ENCODE results near the gene TBC1D22A. TPM values are rescaled to one million over a fixed set of nuclear protein-coding genes. Genes with fewer than 3 reads are reported as not detected.

TBC1D22A gene
- polyA plus RNA-seq, 2 donors: 15.1 to 17.4 TPM

DNA sequence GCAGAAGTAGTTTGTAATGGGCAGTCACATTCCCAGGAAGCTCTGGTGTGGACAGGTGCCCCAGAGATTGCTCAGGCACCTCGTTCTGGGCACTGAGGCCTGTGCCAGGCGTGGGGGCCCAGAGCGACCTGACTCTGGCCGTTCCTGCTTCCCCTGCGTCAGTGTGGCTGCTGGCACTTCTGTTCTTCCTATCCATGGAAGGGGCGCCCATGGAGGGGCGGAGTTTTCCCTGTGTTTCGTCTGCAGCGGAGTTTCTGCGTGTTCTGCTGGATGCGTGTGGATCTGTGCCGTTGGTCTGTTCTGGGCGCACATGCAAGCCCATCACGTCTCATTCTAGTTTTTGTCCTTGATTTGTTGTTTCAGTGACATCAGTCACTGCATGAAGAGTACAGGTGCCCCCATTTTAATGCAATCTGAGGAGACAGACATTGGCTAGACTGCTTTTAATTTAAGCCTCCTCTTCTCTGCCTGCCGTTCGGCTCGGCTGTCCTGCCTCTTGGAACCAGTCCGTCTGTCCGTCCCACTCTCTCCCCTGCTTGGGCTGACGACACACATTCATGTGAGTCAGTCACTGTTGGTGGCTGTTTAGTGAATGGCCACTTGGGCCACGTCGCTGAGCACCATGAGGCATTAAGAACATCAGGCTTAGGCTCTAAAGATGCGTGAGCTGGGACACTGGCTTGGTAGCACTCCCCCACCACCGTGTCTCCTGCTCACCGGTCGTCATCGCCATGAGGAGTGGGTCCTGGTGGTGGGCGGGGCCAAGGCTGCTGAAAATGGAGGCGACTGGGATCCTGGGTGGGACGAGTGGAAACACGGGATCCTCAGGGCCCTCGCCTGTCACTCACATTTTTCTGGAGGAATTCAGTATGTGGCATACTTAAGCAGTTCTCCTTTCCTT lies 255.8 kb downstream of the TBC1D22A start:
- 96% methylated on average over 32 of the region's 32 CpGs for WGBS, 2 donors

DNA sequence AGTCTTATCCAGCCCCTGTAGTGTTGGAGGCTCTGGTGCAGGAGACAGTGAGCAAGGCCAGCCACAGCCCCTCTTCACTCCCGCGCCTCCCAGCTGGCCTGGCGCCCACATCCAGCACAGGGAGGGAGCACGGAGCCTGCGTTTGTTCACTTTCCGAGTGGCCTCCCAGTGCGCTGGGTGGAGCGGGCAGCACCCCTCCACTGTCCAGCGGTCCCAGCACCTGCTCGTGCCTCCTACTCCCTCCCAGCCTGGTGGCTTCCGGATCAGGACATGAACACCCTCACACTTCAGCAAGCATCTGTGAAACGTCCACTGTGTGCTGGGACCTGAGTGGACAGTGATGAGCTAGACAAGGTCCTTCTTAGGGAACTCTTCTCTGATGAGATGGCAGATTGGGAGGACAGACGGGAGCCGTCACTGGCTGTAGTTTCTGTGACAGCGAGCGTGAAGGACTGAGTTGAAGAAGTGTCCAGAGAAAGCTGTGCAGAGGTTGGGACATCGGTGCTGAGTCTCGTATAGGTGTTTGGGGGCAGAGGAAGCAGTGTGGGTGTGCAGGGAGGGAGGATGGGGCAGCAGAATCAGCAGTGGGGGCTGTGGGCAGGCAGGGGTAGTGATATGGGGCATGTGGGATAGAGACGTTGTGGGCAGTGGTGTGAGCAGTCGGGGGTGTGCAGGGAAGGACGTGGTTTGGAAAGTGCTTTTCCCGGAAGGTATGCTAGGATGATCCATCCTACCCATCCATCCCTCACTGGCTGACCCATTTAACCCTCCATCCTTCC lies 256.8 kb downstream of the TBC1D22A start:
- no peaks in the 10 kb centered on the region for H3K4me1 ChIP-seq (ENCODE audit: control insufficient read depth in 2 of 2, insufficient read depth in 2 of 2, low read length in 1 of 2)
- H3K36me3 ChIP-seq (ENCODE audit: control insufficient read depth in 2 of 2, insufficient read depth in 2 of 2, low read length in 1 of 2): peaks cover 3 to 18% of the 10 kb centered on the region in 2 donors
- no peak overlapping the region for H3K27ac ChIP-seq (ENCODE audit: low read depth in 2 of 2, low read length in 1 of 2)
- no peaks in the 10 kb centered on the region for H3K9me3 ChIP-seq (ENCODE audit: control insufficient read depth in 2 of 2, insufficient read depth in 1 of 2, low read depth in 1 of 2, low read length in 1 of 2)
- WGBS, 2 donors: 89 to 92% methylated on average over 21 to 22 of the region's 22 CpGs
- no peaks in the 10 kb centered on the region for H3K27me3 ChIP-seq (ENCODE audit: control insufficient read depth in 1 of 2, insufficient read depth in 2 of 2, low read length in 2 of 2)
- H3K4me3 ChIP-seq (ENCODE audit: low read depth in 1 of 2, low read length in 2 of 2): no peak overlapping the region

More for the DNA sequence above, 255.8 kb downstream of the TBC1D22A start:
- no peaks in the 10 kb centered on the region for H3K9me3 ChIP-seq (ENCODE audit: control insufficient read depth in 2 of 2, insufficient read depth in 1 of 2, low read depth in 1 of 2, low read length in 1 of 2)
- no peak overlapping the region for H3K27ac ChIP-seq (ENCODE audit: low read depth in 2 of 2, low read length in 1 of 2)
- H3K4me3 ChIP-seq (ENCODE audit: low read depth in 1 of 2, low read length in 2 of 2): no peak overlapping the region
- no peaks in the 10 kb centered on the region for H3K4me1 ChIP-seq (ENCODE audit: control insufficient read depth in 2 of 2, insufficient read depth in 2 of 2, low read length in 1 of 2)
- peaks cover 3 to 18% of the 10 kb centered on the region in 2 donors for H3K36me3 ChIP-seq (ENCODE audit: control insufficient read depth in 2 of 2, insufficient read depth in 2 of 2, low read length in 1 of 2)
- H3K27me3 ChIP-seq (ENCODE audit: control insufficient read depth in 1 of 2, insufficient read depth in 2 of 2, low read length in 2 of 2): no peaks in the 10 kb centered on the region

DNA sequence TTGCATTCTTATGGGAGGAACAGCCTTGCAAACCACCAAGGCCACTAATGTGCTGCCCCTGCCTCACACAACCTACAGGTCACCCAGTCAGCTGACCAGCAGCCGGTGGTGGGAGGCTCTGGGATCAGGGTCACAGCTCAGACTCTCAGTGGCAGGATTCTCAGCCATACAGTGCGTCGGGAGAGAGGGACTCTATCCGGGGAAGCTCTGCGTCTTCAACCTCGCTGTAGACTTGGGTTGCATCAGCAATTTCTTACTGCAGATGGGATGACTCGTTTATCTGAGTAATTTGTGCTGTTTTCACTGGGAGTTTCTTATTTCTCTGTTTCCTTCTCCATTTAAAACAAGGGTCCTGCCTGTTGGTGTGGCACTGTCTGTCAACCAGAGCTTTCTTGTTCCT lies 257.7 kb downstream of the TBC1D22A start:
- Histone ChIP-seq H3K27ac (ENCODE audit: low read depth in 2 of 2, low read length in 1 of 2) (no peak overlapping the region), H3K36me3 (ENCODE audit: control insufficient read depth in 2 of 2, insufficient read depth in 2 of 2, low read length in 1 of 2) (peaks cover 3 to 18% of the 10 kb centered on the region in 2 donors), H3K27me3 (ENCODE audit: control insufficient read depth in 1 of 2, insufficient read depth in 2 of 2, low read length in 2 of 2) (no peaks in the 10 kb centered on the region), H3K4me1 (ENCODE audit: control insufficient read depth in 2 of 2, insufficient read depth in 2 of 2, low read length in 1 of 2) (no peaks in the 10 kb centered on the region), H3K4me3 (ENCODE audit: low read depth in 1 of 2, low read length in 2 of 2) (no peak overlapping the region), H3K9me3 (ENCODE audit: control insufficient read depth in 2 of 2, insufficient read depth in 1 of 2, low read depth in 1 of 2, low read length in 1 of 2) (no peaks in the 10 kb centered on the region)
- WGBS, 2 donors: 94 to 95% methylated on average over 7 of the region's 7 CpGs

DNA sequence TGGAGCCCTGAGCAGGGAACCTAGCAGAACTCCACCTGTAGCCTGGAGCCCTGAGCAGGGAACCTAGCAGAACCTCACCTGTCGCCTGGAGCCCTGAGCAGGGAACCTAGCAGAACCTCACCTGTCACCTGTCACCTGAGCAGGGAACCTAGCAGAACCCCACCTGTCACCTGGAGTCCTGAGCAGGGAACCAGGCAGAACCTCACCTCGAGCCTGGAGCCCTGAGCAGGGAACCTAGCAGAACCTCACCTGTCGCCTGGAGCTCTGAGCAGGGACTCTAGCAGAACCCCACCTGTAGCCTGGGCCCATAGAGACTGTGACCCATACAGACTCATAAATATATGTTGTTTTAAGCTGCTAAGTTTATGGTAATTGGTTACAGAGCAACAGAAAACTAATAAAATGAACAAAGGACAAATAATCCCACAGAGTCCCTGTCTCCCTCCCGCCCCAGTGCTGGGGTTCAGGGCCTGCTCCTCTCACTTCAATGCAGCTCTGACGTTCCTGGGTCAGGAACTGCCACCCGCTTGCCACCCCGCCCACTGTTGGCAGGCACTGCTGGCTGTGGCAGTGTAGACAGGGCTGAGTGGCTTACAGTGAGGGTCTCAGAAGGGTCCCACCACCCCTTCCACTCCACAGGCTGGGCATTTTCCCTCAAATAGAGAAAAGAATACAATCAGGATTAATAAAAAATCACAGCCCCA lies 259.1 kb downstream of the TBC1D22A start:
- H3K9me3 ChIP-seq (ENCODE audit: control insufficient read depth in 2 of 2, insufficient read depth in 1 of 2, low read depth in 1 of 2, low read length in 1 of 2): no peaks in the 10 kb centered on the region
- no peaks in the 10 kb centered on the region for H3K27me3 ChIP-seq (ENCODE audit: control insufficient read depth in 1 of 2, insufficient read depth in 2 of 2, low read length in 2 of 2)
- H3K4me3 ChIP-seq (ENCODE audit: low read depth in 1 of 2, low read length in 2 of 2): no peak overlapping the region
- WGBS, 2 donors: 81 to 88% methylated on average over 7 of the region's 7 CpGs
- H3K27ac ChIP-seq (ENCODE audit: low read depth in 2 of 2, low read length in 1 of 2): no peak overlapping the region
- peaks cover 3 to 9% of the 10 kb centered on the region in 2 donors for H3K36me3 ChIP-seq (ENCODE audit: control insufficient read depth in 2 of 2, insufficient read depth in 2 of 2, low read length in 1 of 2)
- no peaks in the 10 kb centered on the region for H3K4me1 ChIP-seq (ENCODE audit: control insufficient read depth in 2 of 2, insufficient read depth in 2 of 2, low read length in 1 of 2)

DNA sequence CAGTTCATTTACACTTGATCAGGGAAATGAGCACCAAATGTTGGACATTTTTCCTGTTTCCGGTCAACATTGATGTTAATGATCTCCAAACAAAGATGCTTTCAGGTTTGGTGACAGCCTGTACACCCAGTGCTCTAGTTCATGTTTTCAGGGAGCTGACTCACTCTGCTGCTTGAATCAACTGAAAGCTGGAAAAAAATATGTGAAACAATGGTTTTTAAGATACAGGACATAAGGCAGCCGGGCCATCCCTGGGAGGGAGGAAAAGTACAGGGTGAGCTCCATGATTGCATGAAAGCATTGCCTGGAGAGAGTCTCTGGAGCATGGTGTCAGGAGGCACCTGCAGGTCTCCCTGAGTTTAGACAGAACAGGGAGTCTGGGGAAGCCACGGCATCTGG lies 259.6 kb downstream of the TBC1D22A start:
- Histone ChIP-seq H3K4me3 (ENCODE audit: low read depth in 1 of 2, low read length in 2 of 2) (no peak overlapping the region), H3K9me3 (ENCODE audit: control insufficient read depth in 2 of 2, insufficient read depth in 1 of 2, low read depth in 1 of 2, low read length in 1 of 2) (no peaks in the 10 kb centered on the region), H3K27me3 (ENCODE audit: control insufficient read depth in 1 of 2, insufficient read depth in 2 of 2, low read length in 2 of 2) (no peaks in the 10 kb centered on the region), H3K36me3 (ENCODE audit: control insufficient read depth in 2 of 2, insufficient read depth in 2 of 2, low read length in 1 of 2) (peaks cover 3 to 9% of the 10 kb centered on the region in 2 donors), H3K27ac (ENCODE audit: low read depth in 2 of 2, low read length in 1 of 2) (no peak overlapping the region), H3K4me1 (ENCODE audit: control insufficient read depth in 2 of 2, insufficient read depth in 2 of 2, low read length in 1 of 2) (no peaks in the 10 kb centered on the region)
- WGBS, 2 donors: 92 to 94% methylated on average over 3 of the region's 3 CpGs

DNA sequence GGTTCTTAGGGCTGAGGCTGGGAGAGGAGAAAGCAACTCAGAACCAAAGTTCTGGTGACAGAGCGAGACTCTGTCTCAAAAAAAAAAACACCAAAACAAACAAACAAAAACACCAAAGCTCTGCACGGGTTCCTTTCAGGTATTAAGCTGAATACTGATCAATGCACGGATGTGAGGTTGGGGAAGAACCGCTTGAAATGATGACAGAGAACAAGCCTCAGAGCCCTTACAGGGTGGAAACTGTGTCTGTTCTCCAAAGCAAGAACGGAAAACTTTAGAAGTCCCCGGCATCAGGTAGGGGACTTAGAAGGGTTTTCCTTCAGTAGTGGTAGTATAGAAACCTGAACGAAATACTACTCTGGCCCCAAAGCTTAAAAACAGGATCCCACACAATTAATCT lies 260.0 kb downstream of the TBC1D22A start:
- H3K4me1 ChIP-seq (ENCODE audit: control insufficient read depth in 2 of 2, insufficient read depth in 2 of 2, low read length in 1 of 2): no peaks in the 10 kb centered on the region
- H3K4me3 ChIP-seq (ENCODE audit: low read depth in 1 of 2, low read length in 2 of 2): no peak overlapping the region
- H3K27ac ChIP-seq (ENCODE audit: low read depth in 2 of 2, low read length in 1 of 2): no peak overlapping the region
- H3K9me3 ChIP-seq (ENCODE audit: control insufficient read depth in 2 of 2, insufficient read depth in 1 of 2, low read depth in 1 of 2, low read length in 1 of 2): no peaks in the 10 kb centered on the region
- H3K36me3 ChIP-seq (ENCODE audit: control insufficient read depth in 2 of 2, insufficient read depth in 2 of 2, low read length in 1 of 2): peaks cover 3 to 9% of the 10 kb centered on the region in 2 donors
- 93% methylated on average over 7 of the region's 7 CpGs for WGBS, 2 donors
- no peaks in the 10 kb centered on the region for H3K27me3 ChIP-seq (ENCODE audit: control insufficient read depth in 1 of 2, insufficient read depth in 2 of 2, low read length in 2 of 2)

DNA sequence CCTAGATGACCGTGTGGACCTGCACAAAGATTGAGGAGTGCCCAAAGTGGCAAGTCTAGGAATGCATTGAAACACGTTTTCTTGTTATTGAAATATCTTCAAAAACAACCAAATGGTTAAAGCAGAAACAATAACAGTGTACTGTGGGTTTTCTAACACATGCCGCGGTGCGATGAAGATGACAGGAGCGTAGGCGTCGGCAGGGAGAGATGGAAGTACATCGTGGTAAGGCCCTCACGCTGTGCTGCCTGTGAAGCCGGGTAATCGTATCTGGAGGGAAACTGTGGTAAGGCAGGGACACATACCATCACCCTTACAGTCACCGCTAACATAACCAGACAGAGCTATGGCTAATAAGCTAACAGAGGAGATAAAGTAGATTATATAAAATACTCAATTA lies 261.4 kb downstream of the TBC1D22A start:
- peak overlapping the region in 1 of 2 donors; percentile 4 for H3K27ac ChIP-seq (ENCODE audit: low read depth in 2 of 2, low read length in 1 of 2)
- H3K4me3 ChIP-seq (ENCODE audit: low read depth in 1 of 2, low read length in 2 of 2): no peak overlapping the region
- H3K27me3 ChIP-seq (ENCODE audit: control insufficient read depth in 1 of 2, insufficient read depth in 2 of 2, low read length in 2 of 2): no peaks in the 10 kb centered on the region
- WGBS, 2 donors: 95 to 96% methylated on average over 13 of the region's 13 CpGs
- no peaks in the 10 kb centered on the region for H3K4me1 ChIP-seq (ENCODE audit: control insufficient read depth in 2 of 2, insufficient read depth in 2 of 2, low read length in 1 of 2)
- no peaks in the 10 kb centered on the region for H3K9me3 ChIP-seq (ENCODE audit: control insufficient read depth in 2 of 2, insufficient read depth in 1 of 2, low read depth in 1 of 2, low read length in 1 of 2)
- peaks cover 1 to 3% of the 10 kb centered on the region in 2 donors for H3K36me3 ChIP-seq (ENCODE audit: control insufficient read depth in 2 of 2, insufficient read depth in 2 of 2, low read length in 1 of 2)

DNA sequence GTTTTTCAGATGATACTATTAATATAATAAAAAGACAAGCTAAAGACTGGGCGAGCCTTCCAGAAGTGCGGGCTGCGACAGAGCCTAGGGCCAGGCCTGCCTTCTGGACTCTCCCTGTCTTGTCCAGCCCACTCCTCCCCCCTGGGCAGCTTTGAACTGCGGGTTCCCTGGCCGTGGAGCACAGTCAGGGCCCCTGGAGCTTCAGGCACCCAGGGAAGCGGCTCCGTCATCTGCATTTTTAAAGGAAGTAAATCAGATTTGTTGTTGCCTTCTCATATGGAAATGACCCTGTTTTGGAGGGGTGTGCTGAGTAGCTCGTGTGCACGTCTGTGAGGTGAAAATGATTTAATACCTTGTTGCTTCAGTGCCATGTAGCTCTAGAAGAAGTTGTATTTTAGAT lies 265.3 kb downstream of the TBC1D22A start:
- Histone ChIP-seq H3K27me3 (ENCODE audit: control insufficient read depth in 1 of 2, insufficient read depth in 2 of 2, low read length in 2 of 2) (no peaks in the 10 kb centered on the region), H3K36me3 (ENCODE audit: control insufficient read depth in 2 of 2, insufficient read depth in 2 of 2, low read length in 1 of 2) (peaks cover 0 to 3% of the 10 kb centered on the region in 2 donors), H3K4me3 (ENCODE audit: low read depth in 1 of 2, low read length in 2 of 2) (no peak overlapping the region), H3K9me3 (ENCODE audit: control insufficient read depth in 2 of 2, insufficient read depth in 1 of 2, low read depth in 1 of 2, low read length in 1 of 2) (no peaks in the 10 kb centered on the region), H3K4me1 (ENCODE audit: control insufficient read depth in 2 of 2, insufficient read depth in 2 of 2, low read length in 1 of 2) (peaks cover 10 to 28% of the 10 kb centered on the region in 2 donors), H3K27ac (ENCODE audit: low read depth in 2 of 2, low read length in 1 of 2) (no peak overlapping the region)
- 79 to 85% methylated on average over 9 of the region's 9 CpGs for WGBS, 2 donors
